ENCODE measurements around the gene EFCAB6. TPM values are rescaled to one million over a fixed set of nuclear protein-coding genes. Genes with fewer than 3 reads are reported as not detected.

Gene EFCAB6
- polyA plus RNA-seq, 2 of the 4 experiments (the other 2 are of a cell fraction) = 0.46 to 1.2 TPM

DNA sequence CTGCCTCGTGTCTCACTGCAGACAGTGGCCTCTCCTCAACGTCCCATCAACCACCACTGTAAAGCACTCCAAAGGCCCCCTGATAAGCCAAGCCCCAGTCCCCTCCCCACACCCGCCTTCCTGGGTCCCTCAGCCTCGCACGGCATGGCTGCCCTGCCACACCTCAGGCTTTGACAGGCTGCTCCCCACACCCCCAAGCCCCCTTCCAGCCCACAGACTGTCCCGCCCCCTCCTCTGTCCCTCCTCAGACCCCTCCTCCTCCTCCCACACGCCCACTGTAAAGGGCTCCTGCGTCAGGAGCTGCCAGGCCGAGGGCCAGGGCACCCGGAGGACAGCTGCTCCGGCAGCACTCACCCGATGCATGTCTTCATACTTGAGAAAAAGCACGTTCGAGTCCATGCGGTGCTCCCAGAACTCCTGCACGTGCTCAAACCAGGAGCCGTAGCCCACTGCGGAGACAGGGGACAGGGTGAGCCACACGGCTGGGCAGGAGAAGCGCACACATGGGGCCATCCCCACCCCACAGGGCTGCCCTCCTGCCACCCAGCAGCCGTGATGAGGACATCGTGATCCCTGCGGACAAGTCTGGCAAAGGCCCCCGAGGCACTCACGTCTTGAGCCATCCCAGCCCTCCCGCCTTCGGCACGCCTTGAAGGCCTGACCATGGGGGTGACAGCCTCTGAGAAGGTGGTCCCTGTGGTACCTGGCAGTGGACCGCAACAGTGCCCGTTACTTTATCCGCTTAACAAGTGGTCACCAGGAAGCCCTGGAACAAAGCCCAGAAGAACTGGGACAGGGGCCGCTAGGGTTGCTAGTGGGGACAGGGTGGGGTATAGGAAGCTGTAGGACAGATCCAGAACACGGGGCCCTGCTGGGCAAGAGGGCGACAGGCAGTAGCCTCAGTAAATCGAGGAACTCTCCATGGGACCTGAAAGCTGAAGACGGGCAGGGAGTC, 21.5 kb upstream of the EFCAB6 start:
- DNase-seq (ENCODE audit: low read depth in 1 of 2, low spot score in 1 of 2) (no peak), FAIRE-seq (no peak), ATAC-seq (no peak)
- Histone ChIP-seq H3K4me1 (no peaks in the 10 kb centered on the region), H3K4me2 (no peak overlapping the region), H3K27ac (no peak overlapping the region), H3K4me3 (no peak overlapping the region), H3K9me3 (no peaks in the 10 kb centered on the region)
- POLR2A ChIA-PET = no interaction called here
- no peak for TF ChIP-seq RAD21 (conservative IDR thresholded peaks at IDR 0.05 in 1 of 2, IDR thresholded peaks at IDR 0.05 in 1 of 2)
- TF ChIP-seq, protein P1, sequence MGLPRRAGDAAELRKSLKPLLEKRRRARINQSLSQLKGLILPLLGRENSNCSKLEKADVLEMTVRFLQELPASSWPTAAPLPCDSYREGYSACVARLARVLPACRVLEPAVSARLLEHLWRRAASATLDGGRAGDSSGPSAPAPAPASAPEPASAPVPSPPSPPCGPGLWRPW (IDR thresholded peaks at IDR 0.05) = no peak
- CTCF ChIA-PET = interaction anchor here (0.6 to 5.0 kb wide), 3 partner anchors 9 to 448 kb away, joined by 3 to 18 read pairs (median 3); no protein-coding TSS in a partner anchor
- WGBS (ENCODE audit: missing lambda C conversion rate) = 60% methylated on average over 7 of the region's 36 CpGs

DNA sequence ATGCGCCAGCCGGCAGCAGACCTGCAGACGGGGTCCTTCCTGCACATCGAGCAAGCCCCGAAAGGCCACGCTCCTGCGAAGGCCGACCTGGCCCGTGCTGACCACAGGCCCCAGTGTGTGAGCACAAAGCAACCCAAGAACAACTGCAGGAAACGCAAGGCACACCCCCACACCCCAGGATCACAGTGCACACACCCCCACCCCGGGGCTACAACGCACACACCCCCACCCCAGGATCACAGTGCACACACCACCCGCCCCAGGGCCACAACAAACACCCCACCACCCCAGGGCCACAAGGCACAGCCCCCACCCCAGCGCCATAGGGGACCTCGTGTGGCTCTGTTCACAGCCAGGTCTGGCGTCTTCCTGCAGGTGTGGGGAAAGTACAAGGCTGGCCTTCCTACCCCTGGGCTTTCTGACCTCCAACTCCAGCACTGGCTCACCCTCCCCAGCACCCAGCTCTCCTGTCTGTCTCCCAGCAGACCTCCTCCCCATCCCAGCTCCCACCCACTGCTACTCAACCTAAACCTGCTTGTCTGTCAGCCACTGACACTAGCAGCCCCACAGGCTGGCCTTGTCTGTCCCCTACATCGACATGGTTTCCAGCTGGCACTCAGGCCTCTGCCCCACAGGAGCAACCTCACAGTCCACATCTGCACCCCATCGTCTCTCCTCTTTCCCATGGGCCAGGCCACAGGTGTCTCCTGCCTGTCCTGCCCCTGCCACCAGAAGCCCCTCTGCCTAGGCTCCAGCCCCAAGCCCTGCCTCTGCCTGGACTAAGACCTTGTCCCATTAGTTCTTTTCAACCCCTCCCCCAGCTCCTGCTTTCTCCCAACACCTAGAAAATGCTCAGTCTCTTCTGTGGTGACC, 20.5 kb upstream of the EFCAB6 start:
- H3K4me3 ChIP-seq = no peak overlapping the region
- WGBS (ENCODE audit: missing lambda C conversion rate) = 71% methylated on average over 12 of the region's 18 CpGs
- DNase-seq (ENCODE audit: low read depth in 1 of 2, low spot score in 1 of 2) (no peak), ATAC-seq (no peak; a peak in 1 of 6 replicates), FAIRE-seq (no peak)
- no peak overlapping the region for H3K4me2 ChIP-seq
- H3K4me1 ChIP-seq = no peaks in the 10 kb centered on the region
- no peak overlapping the region for H3K27ac ChIP-seq
- POLR2A ChIA-PET = no interaction called here
- CTCF ChIA-PET = interaction anchor here (0.6 to 5.0 kb wide), 4 partner anchors 10 to 447 kb away, joined by 3 to 18 read pairs (median 3); no protein-coding TSS in a partner anchor
- no peak for TF ChIP-seq CBX8 (IDR thresholded peaks at IDR 0.05)
- no peak for TF ChIP-seq ESRRA (IDR thresholded peaks at IDR 0.05; ENCODE audit: borderline replicate concordance, low read length)
- no peak for TF ChIP-seq FOXS1 (CRISPR knock-in tag; IDR thresholded peaks at IDR 0.05)
- TF ChIP-seq, protein P2, sequence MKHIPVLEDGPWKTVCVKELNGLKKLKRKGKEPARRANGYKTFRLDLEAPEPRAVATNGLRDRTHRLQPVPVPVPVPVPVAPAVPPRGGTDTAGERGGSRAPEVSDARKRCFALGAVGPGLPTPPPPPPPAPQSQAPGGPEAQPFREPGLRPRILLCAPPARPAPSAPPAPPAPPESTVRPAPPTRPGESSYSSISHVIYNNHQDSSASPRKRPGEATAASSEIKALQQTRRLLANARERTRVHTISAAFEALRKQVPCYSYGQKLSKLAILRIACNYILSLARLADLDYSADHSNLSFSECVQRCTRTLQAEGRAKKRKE (CRISPR knock-in tag; IDR thresholded peaks at IDR 0.05; ENCODE audit: low read depth) = no peak
- no peak for TF ChIP-seq FOSB (CRISPR knock-in tag; IDR thresholded peaks at IDR 0.05)
- no peak for TF ChIP-seq NPAS2 (CRISPR knock-in tag; IDR thresholded peaks at IDR 0.05; ENCODE audit: borderline replicate concordance)
- TF ChIP-seq HDAC2 (IDR thresholded peaks at IDR 0.05) = no peak
- TF ChIP-seq MAFK (IDR thresholded peaks at IDR 0.05; ENCODE audit: partially characterized antibody) = no peak
- TF ChIP-seq, protein P3, sequence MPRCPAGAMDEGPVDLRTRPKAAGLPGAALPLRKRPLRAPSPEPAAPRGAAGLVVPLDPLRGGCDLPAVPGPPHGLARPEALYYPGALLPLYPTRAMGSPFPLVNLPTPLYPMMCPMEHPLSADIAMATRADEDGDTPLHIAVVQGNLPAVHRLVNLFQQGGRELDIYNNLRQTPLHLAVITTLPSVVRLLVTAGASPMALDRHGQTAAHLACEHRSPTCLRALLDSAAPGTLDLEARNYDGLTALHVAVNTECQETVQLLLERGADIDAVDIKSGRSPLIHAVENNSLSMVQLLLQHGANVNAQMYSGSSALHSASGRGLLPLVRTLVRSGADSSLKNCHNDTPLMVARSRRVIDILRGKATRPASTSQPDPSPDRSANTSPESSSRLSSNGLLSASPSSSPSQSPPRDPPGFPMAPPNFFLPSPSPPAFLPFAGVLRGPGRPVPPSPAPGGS (IDR thresholded peaks at IDR 0.05) = no peak
- no peak for TF ChIP-seq JUN (IDR thresholded peaks at IDR 0.05)
- TF ChIP-seq ZSCAN20 (CRISPR knock-in tag; IDR thresholded peaks at IDR 0.05) = no peak
- TF ChIP-seq HEYL (CRISPR knock-in tag; IDR thresholded peaks at IDR 0.05) = no peak
- no peak for TF ChIP-seq CEBPB (IDR thresholded peaks at IDR 0.05)
- TF ChIP-seq, protein P4, sequence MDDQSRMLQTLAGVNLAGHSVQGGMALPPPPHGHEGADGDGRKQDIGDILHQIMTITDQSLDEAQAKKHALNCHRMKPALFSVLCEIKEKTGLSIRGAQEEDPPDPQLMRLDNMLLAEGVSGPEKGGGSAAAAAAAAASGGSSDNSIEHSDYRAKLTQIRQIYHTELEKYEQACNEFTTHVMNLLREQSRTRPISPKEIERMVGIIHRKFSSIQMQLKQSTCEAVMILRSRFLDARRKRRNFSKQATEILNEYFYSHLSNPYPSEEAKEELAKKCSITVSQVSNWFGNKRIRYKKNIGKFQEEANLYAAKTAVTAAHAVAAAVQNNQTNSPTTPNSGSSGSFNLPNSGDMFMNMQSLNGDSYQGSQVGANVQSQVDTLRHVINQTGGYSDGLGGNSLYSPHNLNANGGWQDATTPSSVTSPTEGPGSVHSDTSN (IDR thresholded peaks at IDR 0.05) = no peak
- TF ChIP-seq NR3C1 (IDR thresholded peaks at IDR 0.05) = no peak
- TF ChIP-seq MAZ (IDR thresholded peaks at IDR 0.05; ENCODE audit: borderline replicate concordance, low read depth, low read length) = no peak
- no peak for TF ChIP-seq CHD2 (IDR thresholded peaks at IDR 0.05; ENCODE audit: low read length, partially characterized antibody)
- no peak for TF ChIP-seq ZC3H11A (IDR thresholded peaks at IDR 0.05)
- TF ChIP-seq, protein P5, sequence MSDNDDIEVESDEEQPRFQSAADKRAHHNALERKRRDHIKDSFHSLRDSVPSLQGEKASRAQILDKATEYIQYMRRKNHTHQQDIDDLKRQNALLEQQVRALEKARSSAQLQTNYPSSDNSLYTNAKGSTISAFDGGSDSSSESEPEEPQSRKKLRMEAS (IDR thresholded peaks at IDR 0.05) = no peak
- H3K9me3 ChIP-seq = no peaks in the 10 kb centered on the region
